Thyroid gland (tissue), 4 donors: Measurements from ENCODE around the gene CHCHD6.

Experiments
- CTCF ChIP-seq, 6 experiments: fragments of 200-600 bp in 3 of 6; fragments of 450-650 bp in 3 of 6; sonication (generic) in 3 of 6; IDR thresholded peaks; one replicate each; pipeline ENCODE4 v1.5.1; 2016 to 2019; ENCODE audit warnings: antibody characterized with exemption in 6 of 6, mild to moderate bottlenecking in 2 of 6, inconsistent platforms in 1 of 6, moderate library complexity in 1 of 6
- POLR2A ChIP-seq, 2 donors: fragments of 450-650 bp; IDR thresholded peaks; one replicate each; pipeline ENCODE4 v1.6.1; 2017; ENCODE audit warnings: antibody characterized with exemption in 2 of 2, mild to moderate bottlenecking in 2 of 2, moderate library complexity in 1 of 2

GRCh38 chr3:126847061-126847460 lies 143.0 kb downstream of the CHCHD6 start:
- TF ChIP-seq CTCF (IDR thresholded peaks at IDR 0.05) (no peak), POLR2A (IDR thresholded peaks at IDR 0.05) (no peak)
